ENCODE measurements around the gene INPP5J. TPM values are rescaled to one million over a fixed set of nuclear protein-coding genes. Genes with fewer than 3 reads are reported as not detected.

Gene INPP5J
- total RNA-seq, 4 donors from 2014 or later = 1.4 to 4.2 (median 2.9) TPM

- intact Hi-C loops (cut with DNase I; ENCODE audit: low total_unique reads) = no loop called here
- no peak for DNase-seq (ENCODE audit: low spot score in 2 of 2)
- WGBS, 2 donors = 92 to 93% methylated on average over 5 to 6 of the region's 6 CpGs
- no peak overlapping the region for H3K4me3 ChIP-seq (ENCODE audit: low read depth, poor library complexity, severe bottlenecking)
- TF ChIP-seq POLR2A (IDR thresholded peaks at IDR 0.05) (no peak), CTCF (IDR thresholded peaks at IDR 0.05) (no peak)
Measured at GRCh38 chr22:31135706-31136105, 12.9 kb downstream of the INPP5J start.

GRCh38 chr22:31136155-31136554 is 13.4 kb downstream of the INPP5J start:
- no peak for DNase-seq (ENCODE audit: low spot score in 2 of 2)
- intact Hi-C loops (cut with DNase I; ENCODE audit: low total_unique reads) = no loop called here
- 83 to 91% methylated on average over 9 of the region's 9 CpGs for WGBS, 2 donors
- no peak overlapping the region for H3K4me3 ChIP-seq (ENCODE audit: low read depth, poor library complexity, severe bottlenecking)
- TF ChIP-seq CTCF (IDR thresholded peaks at IDR 0.05) (no peak), POLR2A (IDR thresholded peaks at IDR 0.05) (no peak)

DNA sequence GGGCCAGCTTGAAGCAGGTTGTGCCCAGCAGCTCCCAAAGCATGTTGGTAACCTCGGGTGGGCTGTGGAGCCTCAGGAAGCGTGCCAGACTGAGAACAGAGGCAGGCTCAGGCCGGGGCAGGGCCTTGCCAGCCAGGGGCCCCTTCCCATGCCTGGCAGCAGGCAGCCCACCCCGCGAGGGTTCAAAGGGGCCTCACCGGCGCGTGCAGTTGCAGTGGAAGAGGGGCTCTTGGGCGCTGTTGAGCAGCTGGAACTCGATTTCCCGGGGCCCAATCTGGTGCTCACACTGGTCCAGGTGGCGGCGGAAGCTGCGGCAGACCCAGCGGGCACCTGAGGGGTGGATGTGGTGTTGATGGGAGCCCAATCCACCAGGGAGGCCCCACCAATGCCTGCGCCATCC is 13.9 kb downstream of the INPP5J start:
- intact Hi-C loops (cut with DNase I; ENCODE audit: low total_unique reads) = no loop called here
- WGBS, 2 donors = 91 to 94% methylated on average over 14 to 16 of the region's 16 CpGs
- no peak for DNase-seq (ENCODE audit: low spot score in 2 of 2)
- H3K4me3 ChIP-seq (ENCODE audit: low read depth, poor library complexity, severe bottlenecking) = no peak overlapping the region
- TF ChIP-seq POLR2A (IDR thresholded peaks at IDR 0.05) (no peak), CTCF (IDR thresholded peaks at IDR 0.05) (no peak)

DNA sequence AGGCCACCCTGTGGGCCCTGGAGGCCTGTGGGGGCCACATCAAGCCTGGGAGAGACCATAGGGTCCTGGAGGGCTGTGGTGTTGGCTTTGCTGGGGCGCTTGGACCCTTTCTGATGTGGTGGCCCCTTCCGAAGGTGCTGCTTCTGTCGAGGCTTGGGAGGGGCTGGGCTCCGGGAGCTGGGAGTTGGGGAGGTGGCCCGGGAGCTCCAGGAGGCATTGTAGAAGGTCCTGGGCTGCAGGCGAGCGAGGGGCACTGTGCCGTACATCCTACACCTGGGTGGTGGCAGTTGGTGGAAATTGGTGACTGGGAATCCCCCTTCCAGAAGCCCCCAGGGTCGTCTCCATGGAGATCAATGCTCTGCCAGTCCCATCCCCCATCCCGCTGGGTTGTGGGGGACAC is 15.0 kb downstream of the INPP5J start:
- no peak for DNase-seq (ENCODE audit: low spot score in 2 of 2)
- H3K4me3 ChIP-seq (ENCODE audit: low read depth, poor library complexity, severe bottlenecking) = no peak overlapping the region
- WGBS, 2 donors = 74 to 84% methylated on average over 9 of the region's 10 CpGs
- intact Hi-C loops (cut with DNase I; ENCODE audit: low total_unique reads) = no loop called here
- TF ChIP-seq CTCF (IDR thresholded peaks at IDR 0.05) (no peak), POLR2A (IDR thresholded peaks at IDR 0.05) (no peak)

DNA sequence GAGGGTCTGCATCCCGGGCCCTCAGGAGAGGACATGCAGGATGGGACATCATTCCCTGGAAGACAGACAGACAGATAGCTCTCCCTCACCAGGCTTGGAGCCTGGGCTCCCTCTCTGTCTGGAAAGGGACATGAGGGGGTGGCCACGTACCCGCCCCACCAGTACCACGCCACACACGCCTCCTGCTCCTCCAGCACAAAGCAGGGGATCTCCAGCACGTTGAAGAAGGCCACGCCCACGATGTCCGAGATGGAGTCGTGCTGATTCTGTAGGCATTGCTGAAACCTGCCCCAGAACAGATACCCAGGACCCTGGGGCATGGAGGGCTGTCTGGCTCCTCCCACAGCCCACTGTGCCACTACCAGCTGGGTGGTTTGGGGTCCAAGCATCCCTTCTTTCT is 15.4 kb downstream of the INPP5J start:
- DNase-seq (ENCODE audit: low spot score in 2 of 2) = no peak
- intact Hi-C loops (cut with DNase I; ENCODE audit: low total_unique reads) = no loop called here
- TF ChIP-seq POLR2A (IDR thresholded peaks at IDR 0.05) (no peak), CTCF (IDR thresholded peaks at IDR 0.05) (no peak)
- H3K4me3 ChIP-seq (ENCODE audit: low read depth, poor library complexity, severe bottlenecking) = no peak overlapping the region
- WGBS, 2 donors = 63 to 72% methylated on average over 9 to 10 of the region's 10 CpGs

GRCh38 chr22:31139066-31139465 is 16.3 kb downstream of the INPP5J start:
- no peak overlapping the region for H3K4me3 ChIP-seq (ENCODE audit: low read depth, poor library complexity, severe bottlenecking)
- intact Hi-C loops (cut with DNase I; ENCODE audit: low total_unique reads) = no loop called here
- WGBS, 2 donors = 44 to 60% methylated on average over 3 of the region's 3 CpGs
- TF ChIP-seq CTCF (IDR thresholded peaks at IDR 0.05) (no peak), POLR2A (IDR thresholded peaks at IDR 0.05) (no peak)
- DNase-seq (ENCODE audit: low spot score in 2 of 2) = no peak
